GM10266 (cell line): ENCODE measurements around the gene CSRP1.
"Not testable (repeated sequence)": the region's sequence is repeated elsewhere in the genome, so short reads cannot be mapped to it uniquely, and the experiment has no call there.

ENCODE experiments used
- DNase-seq: peaks from one replicate; pipeline ENCODE4 v3.0.0; 2012; ENCODE audit errors: extremely low spot score
- CTCF ChIP-seq: IDR thresholded peaks from 2 replicates; pipeline ENCODE4 v1.5.1; 2012; ENCODE audit warnings: mild to moderate bottlenecking, low read depth; ENCODE audit not compliant: control insufficient read depth, insufficient read depth; ENCODE audit errors: missing control alignments

Gene CSRP1

GRCh38 chr1:201551877-201552731, 45.2 kb upstream of the CSRP1 start:
- DNase-seq = no peak
- TF ChIP-seq CTCF = no peak

DNA sequence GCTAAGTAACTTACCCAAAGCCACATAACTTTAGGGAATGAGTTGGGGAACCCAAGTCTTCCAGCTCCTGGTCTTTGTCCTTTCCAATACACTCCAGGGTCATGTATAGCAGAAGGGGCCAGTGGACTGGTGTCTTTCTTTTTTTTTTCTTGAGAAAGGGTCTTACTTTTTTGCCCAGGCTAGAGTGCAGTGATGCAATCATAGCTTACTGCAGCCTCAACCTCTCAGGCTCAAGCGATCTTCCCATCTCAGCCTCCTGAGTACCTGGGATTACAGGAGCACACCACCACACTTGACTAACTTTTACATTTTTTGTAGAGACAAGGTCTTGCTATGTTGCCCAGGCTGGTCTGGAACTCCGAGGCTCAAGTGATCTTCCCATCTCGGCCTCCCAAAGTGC, 44.2 kb upstream of the CSRP1 start:
- DNase-seq = no peak
- no peak for TF ChIP-seq CTCF

- DNase-seq = not testable (repeated sequence)
Observed at GRCh38 chr1:201549522-201549921, 42.6 kb upstream of the CSRP1 start.

DNA sequence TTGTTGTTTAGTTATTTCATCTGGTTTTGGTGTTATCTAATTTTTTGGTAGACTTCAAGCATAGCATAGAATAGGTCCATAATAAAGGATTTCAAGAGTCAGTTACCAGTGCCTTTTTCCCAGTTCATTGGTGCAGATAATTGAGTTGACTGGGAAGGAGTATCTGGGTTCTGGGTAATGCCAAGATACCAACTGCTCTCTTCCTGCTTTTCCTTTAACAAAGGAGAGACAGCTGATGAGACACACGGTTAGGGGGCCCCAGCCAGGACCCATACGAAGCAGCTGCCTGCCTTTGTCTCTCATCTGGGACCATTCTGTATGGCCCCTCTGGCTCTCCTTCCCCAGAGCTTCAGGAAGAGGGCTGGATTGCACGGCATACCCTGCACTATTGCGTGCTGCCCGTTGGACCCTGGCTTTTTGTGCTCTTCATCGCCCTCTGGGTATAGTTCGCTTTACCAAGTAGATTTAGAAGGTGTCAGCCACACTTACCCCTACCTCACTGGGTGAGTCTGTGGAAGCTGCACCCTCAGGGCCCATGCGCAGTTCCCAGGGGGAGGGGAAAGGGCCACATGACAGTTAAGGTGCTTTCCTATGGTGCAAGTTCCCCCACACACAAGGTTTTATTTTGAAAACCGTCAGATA, 39.0 kb upstream of the CSRP1 start:
- peak; percentile 38 for DNase-seq
- TF ChIP-seq CTCF = no peak

DNA sequence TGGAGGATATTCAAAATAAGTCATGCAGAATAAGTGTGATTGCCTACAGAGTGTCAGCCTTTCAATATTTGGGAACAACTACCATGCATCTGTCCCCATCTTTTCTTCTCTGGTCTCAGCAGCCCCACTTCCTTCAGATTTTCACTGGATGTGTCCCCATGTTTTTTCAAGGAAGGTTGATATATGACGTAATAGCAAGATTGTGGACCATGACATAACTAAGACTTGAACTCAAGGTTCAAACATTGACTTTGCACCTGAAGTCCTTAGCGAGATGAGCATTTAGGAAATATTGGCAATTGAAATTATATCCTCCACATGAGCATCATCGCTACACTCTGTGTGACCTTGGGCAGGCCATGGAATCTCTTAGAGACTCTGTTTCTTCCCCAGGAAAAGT, 37.8 kb upstream of the CSRP1 start:
- no peak for DNase-seq
- TF ChIP-seq CTCF = no peak

DNA sequence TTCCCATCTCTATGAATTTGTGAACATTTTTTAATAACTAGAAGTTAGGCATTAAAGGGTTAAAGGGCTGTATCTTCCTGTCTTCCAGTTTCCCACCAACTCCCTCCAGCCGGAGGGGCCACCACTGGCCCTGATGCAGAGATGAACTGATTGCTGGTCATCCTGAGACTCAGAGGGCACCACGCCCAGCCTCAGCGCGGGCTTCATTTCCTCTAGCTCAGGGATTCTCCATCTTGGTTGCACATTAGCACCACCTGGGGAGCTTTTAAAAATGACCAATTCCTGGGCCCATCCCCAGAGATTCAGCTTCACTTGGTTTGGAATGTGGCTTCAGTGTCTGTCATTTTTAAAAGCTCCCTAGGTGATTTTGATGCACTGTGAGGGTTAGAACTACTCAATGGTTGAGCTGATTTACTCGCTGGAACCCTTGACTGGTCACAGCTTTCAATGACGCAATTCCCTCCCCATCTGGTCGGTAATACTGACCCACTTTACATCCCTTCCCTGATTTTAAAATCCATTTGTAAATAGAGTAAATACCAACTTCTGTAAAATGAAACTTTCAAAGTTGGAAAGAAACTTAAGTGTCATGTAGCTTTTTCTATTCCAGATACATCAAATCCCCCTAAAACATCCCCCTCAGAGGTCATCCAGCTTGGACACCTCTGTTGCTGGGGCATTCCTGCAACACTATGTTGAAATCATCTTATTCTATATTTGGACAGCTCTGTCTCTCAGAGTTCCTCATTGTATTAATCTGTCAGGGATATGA, 37.1 kb upstream of the CSRP1 start:
- no peak for TF ChIP-seq CTCF
- no peak for DNase-seq

GRCh38 chr1:201542309-201543035, 35.5 kb upstream of the CSRP1 start:
- no peak for TF ChIP-seq CTCF
- peak; percentile 4 for DNase-seq
